Astrocyte (in vitro differentiated cells and primary cell): ENCODE data around the gene DNAJC5. TPM values are rescaled to one million over a fixed set of nuclear protein-coding genes. Genes with fewer than 3 reads are reported as not detected.

ENCODE experiments used
- DNase-seq: peaks from one replicate; pipeline ENCODE4 v3.0.0-alpha.2; 2010; ENCODE audit warnings: low read depth
- FAIRE-seq: peaks from 2 replicates; lab custom pipeline; 2011; peaks lifted over from hg19 to GRCh38; lab: Jason Lieb, UNC
- H2AFZ ChIP-seq: 2 replicates; pipeline ENCODE4 v1.6.0; 2012; ENCODE audit warnings: low read depth, low read length, inconsistent platforms
- H3K27ac ChIP-seq: 2 replicates; pipeline ENCODE4 v1.5.1; 2011; ENCODE audit warnings: low read depth, low read length, inconsistent platforms
- H3K27me3 ChIP-seq: 2 replicates; pipeline ENCODE4 v1.6.0; 2011; ENCODE audit warnings: low read length, inconsistent platforms; ENCODE audit not compliant: insufficient read depth
- H3K36me3 ChIP-seq: 2 replicates; pipeline ENCODE4 v1.5.1; 2011; ENCODE audit warnings: low read length, inconsistent platforms; ENCODE audit not compliant: insufficient read depth
- H3K4me1 ChIP-seq: 2 replicates; pipeline ENCODE4 v1.5.1; 2011; ENCODE audit warnings: low read length, inconsistent platforms; ENCODE audit not compliant: insufficient read depth
- H3K4me2 ChIP-seq: 2 replicates; pipeline ENCODE4 v1.6.0; 2012; ENCODE audit warnings: low read length, inconsistent platforms
- H3K4me3 ChIP-seq: 2 replicates; pipeline ENCODE4 v1.5.1; 2011; ENCODE audit warnings: low read depth, mild to moderate bottlenecking, low read length, inconsistent platforms; ENCODE audit not compliant: insufficient read depth
- H3K79me2 ChIP-seq: 2 replicates; pipeline ENCODE4 v1.6.0; 2012; ENCODE audit warnings: mild to moderate bottlenecking, low read length, inconsistent platforms; ENCODE audit not compliant: insufficient read depth
- H3K9ac ChIP-seq: 2 replicates; pipeline ENCODE4 v1.6.0; 2012; ENCODE audit warnings: mild to moderate bottlenecking, low read length, inconsistent platforms
- H3K9me3 ChIP-seq: 2 replicates; pipeline ENCODE4 v1.5.1; 2012; ENCODE audit warnings: low read depth, mild to moderate bottlenecking, low read length, inconsistent platforms; ENCODE audit not compliant: insufficient read depth
- H4K20me1 ChIP-seq: 2 replicates; pipeline ENCODE4 v1.6.0; 2012; ENCODE audit warnings: low read length, inconsistent platforms; ENCODE audit not compliant: insufficient read depth
- H3K27ac Mint-ChIP-seq: one replicate; pipeline ENCODE4 v1.8.0; 2021; ENCODE audit warnings: mild to moderate bottlenecking, mixed read lengths; ENCODE audit not compliant: unreplicated experiment
- H3K27me3 Mint-ChIP-seq: one replicate; pipeline ENCODE4 v1.8.0; 2021; ENCODE audit warnings: low read depth, mixed read lengths; ENCODE audit not compliant: unreplicated experiment
- H3K36me3 Mint-ChIP-seq: one replicate; pipeline ENCODE4 v1.8.0; 2021; ENCODE audit warnings: low read depth, mixed read lengths; ENCODE audit not compliant: unreplicated experiment
- H3K4me1 Mint-ChIP-seq: one replicate; pipeline ENCODE4 v1.8.0; 2021; ENCODE audit warnings: low read depth, mixed read lengths; ENCODE audit not compliant: unreplicated experiment
- H3K4me3 Mint-ChIP-seq: one replicate; pipeline ENCODE4 v1.8.0; 2021; ENCODE audit warnings: mild to moderate bottlenecking, moderate library complexity, mixed read lengths; ENCODE audit not compliant: unreplicated experiment
- H3K9me3 Mint-ChIP-seq: one replicate; pipeline ENCODE4 v1.8.0; 2021; ENCODE audit warnings: mild to moderate bottlenecking, mixed read lengths; ENCODE audit not compliant: unreplicated experiment
- EZH2 ChIP-seq: IDR thresholded peaks from 2 replicates; pipeline ENCODE4 v1.6.1; 2012; ENCODE audit warnings: mild to moderate bottlenecking, low read length, inconsistent platforms; ENCODE audit not compliant: insufficient read depth
- total RNA-seq: library from RNA; stranded (reverse); gene quantifications from 2 replicates; pipeline ENCODE4 v1.2.1, GENCODE V29; 2021
- TF ChIP-seq, protein P1 (sequence below): IDR thresholded peaks from 2 replicates; pipeline ENCODE4 v1.5.1; 2011; ENCODE audit warnings: low read depth, mild to moderate bottlenecking, inconsistent platforms, low read length, moderate library complexity; ENCODE audit not compliant: insufficient read depth

Gene DNAJC5
- total RNA-seq, 1 donor from 2014 or later = 64.6 TPM

- Histone ChIP-seq H3K79me2 (peaks cover 19% of the 10 kb centered on the region), H4K20me1 (peaks cover 73% of the 10 kb centered on the region), H3K4me2 (no peak overlapping the region), H3K9me3 (no peaks in the 10 kb centered on the region), H3K9ac (no peak overlapping the region), H2AFZ (no peak overlapping the region), H3K36me3 (peaks cover 3% of the 10 kb centered on the region), H3K27me3 (no peaks in the 10 kb centered on the region), H3K4me3 (no peak overlapping the region), H3K4me1 (no peaks in the 10 kb centered on the region), H3K27ac (no peak overlapping the region)
- FAIRE-seq (no peak), DNase-seq (no peak)
- Mint-ChIP-seq H3K9me3 (no peaks in the 10 kb centered on the region), H3K27ac (no peak overlapping the region), H3K27me3 (no peaks in the 10 kb centered on the region), H3K4me3 (peak overlapping the region; percentile 54), H3K4me1 (peaks cover 3% of the 10 kb centered on the region), H3K36me3 (peaks cover 8% of the 10 kb centered on the region)
- TF ChIP-seq, protein P1, sequence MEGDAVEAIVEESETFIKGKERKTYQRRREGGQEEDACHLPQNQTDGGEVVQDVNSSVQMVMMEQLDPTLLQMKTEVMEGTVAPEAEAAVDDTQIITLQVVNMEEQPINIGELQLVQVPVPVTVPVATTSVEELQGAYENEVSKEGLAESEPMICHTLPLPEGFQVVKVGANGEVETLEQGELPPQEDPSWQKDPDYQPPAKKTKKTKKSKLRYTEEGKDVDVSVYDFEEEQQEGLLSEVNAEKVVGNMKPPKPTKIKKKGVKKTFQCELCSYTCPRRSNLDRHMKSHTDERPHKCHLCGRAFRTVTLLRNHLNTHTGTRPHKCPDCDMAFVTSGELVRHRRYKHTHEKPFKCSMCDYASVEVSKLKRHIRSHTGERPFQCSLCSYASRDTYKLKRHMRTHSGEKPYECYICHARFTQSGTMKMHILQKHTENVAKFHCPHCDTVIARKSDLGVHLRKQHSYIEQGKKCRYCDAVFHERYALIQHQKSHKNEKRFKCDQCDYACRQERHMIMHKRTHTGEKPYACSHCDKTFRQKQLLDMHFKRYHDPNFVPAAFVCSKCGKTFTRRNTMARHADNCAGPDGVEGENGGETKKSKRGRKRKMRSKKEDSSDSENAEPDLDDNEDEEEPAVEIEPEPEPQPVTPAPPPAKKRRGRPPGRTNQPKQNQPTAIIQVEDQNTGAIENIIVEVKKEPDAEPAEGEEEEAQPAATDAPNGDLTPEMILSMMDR = no peak
- no peak for TF ChIP-seq EZH2
These were observed 45.7 kb downstream of the DNAJC5 start for GRCh38 chr20:63940472-63941266.

- no peak overlapping the region for H3K4me2 ChIP-seq
These were observed 46.6 kb downstream of the DNAJC5 start for GRCh38 chr20:63941282-63942081.

More at GRCh38 chr20:63941282-63942081, 46.6 kb downstream of the DNAJC5 start:
- peaks cover 20% of the 10 kb centered on the region for H3K79me2 ChIP-seq
- Mint-ChIP-seq H3K27me3 (no peaks in the 10 kb centered on the region), H3K36me3 (peaks cover 4% of the 10 kb centered on the region), H3K4me3 (peak overlapping the region; percentile 54), H3K27ac (no peak overlapping the region), H3K4me1 (peaks cover 3% of the 10 kb centered on the region), H3K9me3 (no peaks in the 10 kb centered on the region)
- no peaks in the 10 kb centered on the region for H3K9me3 ChIP-seq
- TF ChIP-seq EZH2 = no peak
- TF ChIP-seq, protein P1 = no peak
- H3K4me1 ChIP-seq = no peaks in the 10 kb centered on the region
- FAIRE-seq (no peak), DNase-seq (no peak)
- H3K4me3 ChIP-seq = no peak overlapping the region
- H4K20me1 ChIP-seq = peaks cover 73% of the 10 kb centered on the region
- H3K9ac ChIP-seq = no peak overlapping the region
- H3K36me3 ChIP-seq = peaks cover 3% of the 10 kb centered on the region
- H3K27ac ChIP-seq = no peak overlapping the region
- H2AFZ ChIP-seq = no peak overlapping the region
- H3K27me3 ChIP-seq = no peaks in the 10 kb centered on the region
